ENCODE data around the gene PLA2G6. TPM values are rescaled to one million over a fixed set of nuclear protein-coding genes. Genes with fewer than 3 reads are reported as not detected.

PLA2G6 gene
- total RNA-seq, 4 donors from 2014 or later, result 29.2 to 129 (median 44.1) TPM

DNA sequence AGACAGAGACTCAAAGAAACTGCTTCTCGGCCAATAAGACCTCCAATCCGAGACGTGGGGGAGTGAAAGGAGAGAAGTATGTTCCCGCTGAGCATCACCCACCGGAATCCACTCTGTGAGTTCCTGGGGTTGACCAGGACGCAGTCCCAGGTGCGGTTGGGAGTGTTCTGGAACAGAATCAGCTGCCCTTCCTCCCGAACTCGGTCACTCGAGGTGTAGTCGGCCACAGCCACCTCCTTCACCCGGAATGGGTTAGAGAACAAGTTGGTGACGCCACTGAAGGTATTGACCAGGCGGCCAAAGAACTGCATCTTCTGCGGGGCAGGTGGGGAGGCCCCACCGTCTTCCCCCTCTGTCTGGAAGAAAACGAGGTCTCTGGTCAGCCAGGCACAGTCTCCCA lies 12.5 kb downstream of the PLA2G6 start:
- TF ChIP-seq, protein P1, sequence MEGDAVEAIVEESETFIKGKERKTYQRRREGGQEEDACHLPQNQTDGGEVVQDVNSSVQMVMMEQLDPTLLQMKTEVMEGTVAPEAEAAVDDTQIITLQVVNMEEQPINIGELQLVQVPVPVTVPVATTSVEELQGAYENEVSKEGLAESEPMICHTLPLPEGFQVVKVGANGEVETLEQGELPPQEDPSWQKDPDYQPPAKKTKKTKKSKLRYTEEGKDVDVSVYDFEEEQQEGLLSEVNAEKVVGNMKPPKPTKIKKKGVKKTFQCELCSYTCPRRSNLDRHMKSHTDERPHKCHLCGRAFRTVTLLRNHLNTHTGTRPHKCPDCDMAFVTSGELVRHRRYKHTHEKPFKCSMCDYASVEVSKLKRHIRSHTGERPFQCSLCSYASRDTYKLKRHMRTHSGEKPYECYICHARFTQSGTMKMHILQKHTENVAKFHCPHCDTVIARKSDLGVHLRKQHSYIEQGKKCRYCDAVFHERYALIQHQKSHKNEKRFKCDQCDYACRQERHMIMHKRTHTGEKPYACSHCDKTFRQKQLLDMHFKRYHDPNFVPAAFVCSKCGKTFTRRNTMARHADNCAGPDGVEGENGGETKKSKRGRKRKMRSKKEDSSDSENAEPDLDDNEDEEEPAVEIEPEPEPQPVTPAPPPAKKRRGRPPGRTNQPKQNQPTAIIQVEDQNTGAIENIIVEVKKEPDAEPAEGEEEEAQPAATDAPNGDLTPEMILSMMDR (IDR thresholded peaks at IDR 0.05; ENCODE audit: low read depth), result no peak

- TF ChIP-seq, protein P1 (IDR thresholded peaks at IDR 0.05; ENCODE audit: low read depth), result no peak
Measured at GRCh38 chr22:38167988-38168407, 13.6 kb downstream of the PLA2G6 start.

DNA sequence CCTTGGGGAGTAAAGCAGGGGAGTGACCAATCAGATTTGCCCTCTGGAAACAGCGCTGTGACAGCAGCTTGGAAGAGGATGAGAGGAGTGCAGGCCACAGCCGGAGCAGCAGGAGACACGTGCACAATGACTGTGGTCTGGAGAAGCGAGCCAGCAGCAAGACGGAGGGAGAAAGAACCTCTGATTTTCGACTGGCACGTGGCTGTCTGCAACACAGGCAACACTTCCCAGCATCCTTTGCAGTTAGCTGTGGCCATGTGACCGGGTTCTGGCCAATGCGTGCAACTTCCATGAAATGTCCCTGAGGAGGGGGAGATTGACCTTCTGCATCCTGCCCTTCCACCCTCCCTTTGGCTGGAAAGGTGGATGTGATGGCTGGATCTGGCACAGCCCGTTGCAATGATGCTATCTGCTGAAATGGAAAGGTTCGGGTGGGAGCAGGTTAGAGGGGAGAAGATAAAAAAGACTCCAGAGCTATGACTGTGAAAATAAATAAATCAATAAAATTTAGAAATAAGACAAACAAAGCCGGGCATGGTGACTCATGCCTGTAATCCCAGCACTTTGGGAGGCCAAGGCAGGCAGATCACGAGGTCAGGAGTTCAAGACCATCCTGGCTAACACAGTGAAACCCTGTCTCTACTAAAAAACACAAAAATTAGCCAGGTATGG lies 15.6 kb downstream of the PLA2G6 start:
- TF ChIP-seq, protein P1 (IDR thresholded peaks at IDR 0.05; ENCODE audit: low read depth), result no peak

- TF ChIP-seq, protein P1 (IDR thresholded peaks at IDR 0.05; ENCODE audit: low read depth), result no peak
Measured at GRCh38 chr22:38164551-38164918, 17.1 kb downstream of the PLA2G6 start.

DNA sequence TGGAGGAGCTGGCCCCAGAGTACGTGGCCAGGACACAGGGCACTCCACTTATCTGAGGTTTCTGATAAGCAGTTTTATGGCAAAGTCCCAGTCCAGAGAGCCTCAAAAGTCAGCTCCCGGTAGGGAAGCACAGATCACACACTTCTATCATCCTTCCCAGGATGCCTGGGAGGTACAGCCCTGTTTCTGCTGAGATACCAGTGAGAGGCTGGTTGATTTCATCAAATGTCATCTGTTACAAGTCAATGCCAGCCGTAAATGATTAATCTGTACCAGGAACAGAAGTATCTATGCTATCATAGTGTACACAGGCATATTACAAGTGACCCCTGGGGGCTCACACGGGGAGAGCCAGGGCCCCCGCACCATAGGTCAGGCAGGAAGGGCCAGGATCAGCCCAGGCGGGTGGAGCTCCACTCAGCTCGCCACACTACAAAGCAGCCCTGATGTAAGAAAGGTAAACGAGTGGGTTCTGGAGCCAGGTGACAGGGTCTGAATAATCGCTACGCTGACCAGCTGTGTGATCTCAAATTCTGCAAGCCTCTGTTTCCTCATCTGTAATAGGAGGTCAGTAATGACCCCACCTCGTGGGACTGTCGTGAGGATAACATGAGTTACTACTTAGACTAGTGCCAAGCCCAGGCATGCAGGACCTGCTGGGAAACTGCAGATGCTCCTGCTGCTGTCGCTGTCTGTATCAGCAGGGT lies 17.6 kb downstream of the PLA2G6 start:
- TF ChIP-seq, protein P1 (IDR thresholded peaks at IDR 0.05; ENCODE audit: low read depth), result no peak

DNA sequence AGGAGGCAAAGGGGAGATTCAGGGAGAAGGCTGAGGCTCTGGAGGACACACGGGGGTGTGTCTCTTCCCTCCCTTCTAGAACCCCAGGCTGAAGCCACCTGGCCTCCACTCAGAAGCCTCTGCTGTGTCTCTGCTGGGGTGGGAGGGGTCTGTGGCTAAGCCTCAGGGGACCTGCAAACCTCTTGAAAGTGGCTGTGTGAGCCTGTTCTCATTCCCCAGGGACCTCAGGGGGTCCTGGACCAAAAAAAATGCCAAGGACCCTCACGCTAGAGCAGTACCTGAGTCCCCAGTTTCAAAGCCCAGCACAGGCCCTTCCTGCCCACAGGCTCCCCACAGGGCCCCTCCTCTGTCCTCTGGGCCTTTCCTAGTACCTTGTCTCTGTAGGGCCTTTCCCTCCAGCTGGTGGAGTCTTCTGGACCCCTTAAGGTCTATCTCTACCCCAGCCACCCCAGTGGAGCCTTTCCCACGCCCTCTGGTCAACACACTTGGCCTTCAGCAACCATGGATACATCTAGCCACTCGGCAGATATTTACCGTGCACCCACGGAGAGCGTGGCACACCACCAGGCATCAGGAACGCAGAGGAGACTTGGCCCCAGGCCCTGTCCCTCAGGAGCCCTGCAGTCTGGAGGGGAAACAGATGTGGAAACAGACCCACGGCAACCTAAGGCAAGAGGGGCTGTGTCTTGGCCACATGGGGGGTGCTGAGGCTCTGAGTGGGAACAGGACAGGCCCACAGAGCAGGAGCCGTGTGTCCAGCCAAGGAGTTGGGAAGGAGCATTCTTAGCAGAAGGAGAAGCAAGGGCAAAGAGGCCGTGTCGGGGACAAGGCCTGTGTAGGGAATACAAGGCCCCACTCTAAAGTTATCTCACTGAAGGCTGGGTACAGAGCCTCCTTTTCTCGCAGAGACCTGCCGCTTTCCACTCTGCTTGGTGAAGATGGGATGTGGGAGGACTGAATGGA lies 18.5 kb downstream of the PLA2G6 start:
- TF ChIP-seq, protein P1 (IDR thresholded peaks at IDR 0.05; ENCODE audit: low read depth), result no peak

GRCh38 chr22:38155703-38156102 lies 25.9 kb downstream of the PLA2G6 start:
- TF ChIP-seq, protein P1 (IDR thresholded peaks at IDR 0.05; ENCODE audit: low read depth), result no peak

All from subcutaneous adipose tissue (tissue), 4 donors.